Panc1 (cell line): ENCODE data around the gene WDR47.

Experiments
- POLR2AphosphoS5 ChIP-seq: IDR thresholded peaks from 2 replicates; pipeline ENCODE4 v1.6.1; 2012; ENCODE audit warnings: mild to moderate bottlenecking, low read depth, low read length, moderate library complexity
- TF ChIP-seq, protein P1 (sequence below): fragments of 450-650 bp; IDR thresholded peaks from 2 replicates; pipeline ENCODE4 v1.5.1; 2017; ENCODE audit warnings: mild to moderate bottlenecking

DNA sequence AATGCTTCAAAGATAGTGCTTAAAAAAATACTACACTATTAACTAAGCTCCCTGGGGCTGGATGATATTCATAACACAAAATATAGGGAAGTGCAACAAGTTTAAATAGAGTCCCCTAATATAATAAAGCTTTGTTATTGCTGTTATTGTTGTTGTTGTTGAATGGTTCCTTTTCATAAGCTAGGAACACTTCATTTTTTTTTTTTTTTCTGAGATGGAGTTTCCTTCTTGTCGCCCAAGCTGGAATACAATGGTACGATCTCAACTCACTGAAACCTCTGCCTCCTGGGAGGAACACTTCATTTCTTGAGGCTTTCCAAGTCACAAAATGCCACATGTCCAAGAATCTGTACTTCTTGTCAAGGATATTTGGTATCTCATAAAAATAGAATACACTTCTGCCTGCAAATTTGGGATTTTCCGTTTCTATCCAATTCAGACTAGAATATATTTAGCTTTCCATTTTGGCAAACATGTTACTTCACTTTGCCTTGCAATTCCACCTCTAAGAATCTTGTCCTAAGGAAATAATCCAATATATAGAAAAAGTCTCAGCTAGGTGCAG lies 21.1 kb downstream of the WDR47 start:
- TF ChIP-seq, protein P1, sequence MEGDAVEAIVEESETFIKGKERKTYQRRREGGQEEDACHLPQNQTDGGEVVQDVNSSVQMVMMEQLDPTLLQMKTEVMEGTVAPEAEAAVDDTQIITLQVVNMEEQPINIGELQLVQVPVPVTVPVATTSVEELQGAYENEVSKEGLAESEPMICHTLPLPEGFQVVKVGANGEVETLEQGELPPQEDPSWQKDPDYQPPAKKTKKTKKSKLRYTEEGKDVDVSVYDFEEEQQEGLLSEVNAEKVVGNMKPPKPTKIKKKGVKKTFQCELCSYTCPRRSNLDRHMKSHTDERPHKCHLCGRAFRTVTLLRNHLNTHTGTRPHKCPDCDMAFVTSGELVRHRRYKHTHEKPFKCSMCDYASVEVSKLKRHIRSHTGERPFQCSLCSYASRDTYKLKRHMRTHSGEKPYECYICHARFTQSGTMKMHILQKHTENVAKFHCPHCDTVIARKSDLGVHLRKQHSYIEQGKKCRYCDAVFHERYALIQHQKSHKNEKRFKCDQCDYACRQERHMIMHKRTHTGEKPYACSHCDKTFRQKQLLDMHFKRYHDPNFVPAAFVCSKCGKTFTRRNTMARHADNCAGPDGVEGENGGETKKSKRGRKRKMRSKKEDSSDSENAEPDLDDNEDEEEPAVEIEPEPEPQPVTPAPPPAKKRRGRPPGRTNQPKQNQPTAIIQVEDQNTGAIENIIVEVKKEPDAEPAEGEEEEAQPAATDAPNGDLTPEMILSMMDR = no peak
- no peak for TF ChIP-seq POLR2AphosphoS5
